ENCODE results near the gene RAP1GAP.

GRCh38 chr1:21621761-21622436 is 47.3 kb downstream of the RAP1GAP start:
- TF ChIP-seq MYC (CRISPR knock-in tag; IDR thresholded peaks at IDR 0.05; ENCODE audit: borderline replicate concordance) (no peak), MYNN (CRISPR knock-in tag; IDR thresholded peaks at IDR 0.05; ENCODE audit: low read depth) (no peak), CTCF (CRISPR knock-in tag; IDR thresholded peaks at IDR 0.05) (no peak), IKZF1 (IDR thresholded peaks at IDR 0.05) (no peak), KAT7 (CRISPR knock-in tag; IDR thresholded peaks at IDR 0.05; ENCODE audit: borderline replicate concordance) (no peak), HDAC1 (CRISPR knock-in tag; IDR thresholded peaks at IDR 0.05) (no peak)

Measured in HepG2 (cell line).